Right atrium auricular region (tissue), 2 donors: Measurements from ENCODE around the gene PRUNE2. TPM values are rescaled to one million over a fixed set of nuclear protein-coding genes. Genes with fewer than 3 reads are reported as not detected.

ENCODE experiments used
- DNase-seq: peaks from one replicate; pipeline ENCODE4 v3.0.0-alpha.2; 2019; ENCODE audit warnings: low spot score
- H3K27ac ChIP-seq, 2 donors: fragments of 200-600 bp; sonication (generic); 1 replicate in 1 of 2; 2 replicates in 1 of 2; pipeline ENCODE4 v1.5.1; 2016 to 2019
- H3K27me3 ChIP-seq, 2 donors: fragments of 200-600 bp; sonication (generic); one replicate each; pipeline versions ENCODE4 v1.5.1 to v1.6.0; 2017 to 2019
- H3K36me3 ChIP-seq: fragments of 200-600 bp; sonication (generic); one replicate; pipeline ENCODE4 v1.5.1; 2016
- H3K4me1 ChIP-seq, 2 donors: fragments of 200-600 bp; sonication (generic); one replicate each; pipeline versions ENCODE4 v1.5.1 to v1.6.0; 2017 to 2019
- H3K4me3 ChIP-seq, 2 donors: fragments of 200-600 bp; sonication (generic); 1 replicate in 1 of 2; 2 replicates in 1 of 2; pipeline ENCODE4 v1.5.1; 2017 to 2019; ENCODE audit warnings: mild to moderate bottlenecking in 1 of 2, moderate library complexity in 1 of 2
- H3K9me3 ChIP-seq, 2 donors: fragments of 200-600 bp; sonication (generic); one replicate each; pipeline ENCODE4 v1.5.1; 2019
- total RNA-seq, 2 donors: library from RNA; depleted of rRNA; stranded (reverse); fragments of >200 nt; gene quantifications; one replicate each; pipeline ENCODE4 v1.1.0, GENCODE V29; 2016
- TF ChIP-seq, protein P1 (sequence below), 2 donors: fragments of 200-600 bp; sonication (generic); IDR thresholded peaks; one replicate each; pipeline ENCODE4 v1.5.1; 2019; ENCODE audit warnings: antibody characterized with exemption in 2 of 2

The PRUNE2 gene
- total RNA-seq, 2 donors from 2014 or later, result 15.4 to 28.5 TPM

DNA sequence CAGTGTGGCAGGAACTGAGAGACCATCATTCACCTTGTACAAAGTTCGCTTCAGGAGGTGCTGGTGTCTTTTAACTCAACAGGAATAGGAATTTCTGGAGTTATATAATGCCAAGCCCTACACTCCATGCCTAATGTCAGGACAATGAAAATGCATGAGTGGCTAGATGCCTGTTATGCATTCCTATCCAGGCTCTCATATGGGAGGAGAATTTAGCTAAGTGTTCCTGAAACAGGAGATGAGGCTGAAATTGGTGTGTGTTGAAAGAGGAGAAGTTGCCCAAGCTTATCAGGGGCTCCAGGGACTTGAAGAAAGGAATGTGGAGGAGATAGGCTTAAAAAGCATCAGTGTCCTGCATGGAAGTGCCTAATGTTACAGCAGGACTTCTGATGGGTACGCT is 26.8 kb upstream of the PRUNE2 start:
- no peaks in the 10 kb centered on the region for H3K4me1 ChIP-seq

DNA sequence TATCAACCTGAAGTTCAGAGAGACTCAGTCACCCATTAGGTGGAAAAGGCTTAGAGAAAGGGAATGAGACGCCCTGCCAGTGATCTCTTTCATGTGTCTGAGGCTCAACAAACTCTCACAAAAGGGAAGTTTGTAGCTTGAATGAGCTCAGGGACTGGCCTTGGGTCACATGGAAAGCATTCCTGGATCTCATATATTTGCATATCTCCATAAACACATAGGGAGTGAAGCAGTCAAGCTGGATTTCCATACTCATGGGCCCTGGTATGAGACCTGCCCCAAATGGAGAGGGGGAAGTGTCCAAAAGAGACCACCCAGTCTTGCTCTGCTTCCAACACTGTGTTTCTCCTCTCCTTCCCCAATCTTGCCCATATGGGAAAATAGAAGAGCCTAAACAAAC is 26.4 kb upstream of the PRUNE2 start:
- Histone ChIP-seq H3K9me3 (no peaks in the 10 kb centered on the region), H3K27me3 (no peaks in the 10 kb centered on the region), H3K36me3 (no peaks in the 10 kb centered on the region), H3K4me3 (no peak overlapping the region), H3K27ac (no peak overlapping the region), H3K4me1 (no peaks in the 10 kb centered on the region)
- TF ChIP-seq, protein P1, sequence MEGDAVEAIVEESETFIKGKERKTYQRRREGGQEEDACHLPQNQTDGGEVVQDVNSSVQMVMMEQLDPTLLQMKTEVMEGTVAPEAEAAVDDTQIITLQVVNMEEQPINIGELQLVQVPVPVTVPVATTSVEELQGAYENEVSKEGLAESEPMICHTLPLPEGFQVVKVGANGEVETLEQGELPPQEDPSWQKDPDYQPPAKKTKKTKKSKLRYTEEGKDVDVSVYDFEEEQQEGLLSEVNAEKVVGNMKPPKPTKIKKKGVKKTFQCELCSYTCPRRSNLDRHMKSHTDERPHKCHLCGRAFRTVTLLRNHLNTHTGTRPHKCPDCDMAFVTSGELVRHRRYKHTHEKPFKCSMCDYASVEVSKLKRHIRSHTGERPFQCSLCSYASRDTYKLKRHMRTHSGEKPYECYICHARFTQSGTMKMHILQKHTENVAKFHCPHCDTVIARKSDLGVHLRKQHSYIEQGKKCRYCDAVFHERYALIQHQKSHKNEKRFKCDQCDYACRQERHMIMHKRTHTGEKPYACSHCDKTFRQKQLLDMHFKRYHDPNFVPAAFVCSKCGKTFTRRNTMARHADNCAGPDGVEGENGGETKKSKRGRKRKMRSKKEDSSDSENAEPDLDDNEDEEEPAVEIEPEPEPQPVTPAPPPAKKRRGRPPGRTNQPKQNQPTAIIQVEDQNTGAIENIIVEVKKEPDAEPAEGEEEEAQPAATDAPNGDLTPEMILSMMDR (IDR thresholded peaks at IDR 0.05), result no peak
- no peak for DNase-seq

More for the DNA sequence above, 26.8 kb upstream of the PRUNE2 start:
- Histone ChIP-seq H3K27me3 (no peaks in the 10 kb centered on the region), H3K27ac (no peak overlapping the region), H3K9me3 (no peaks in the 10 kb centered on the region), H3K4me3 (no peak overlapping the region), H3K36me3 (no peaks in the 10 kb centered on the region)
- DNase-seq, result no peak
- TF ChIP-seq, protein P1 (IDR thresholded peaks at IDR 0.05), result no peak

DNA sequence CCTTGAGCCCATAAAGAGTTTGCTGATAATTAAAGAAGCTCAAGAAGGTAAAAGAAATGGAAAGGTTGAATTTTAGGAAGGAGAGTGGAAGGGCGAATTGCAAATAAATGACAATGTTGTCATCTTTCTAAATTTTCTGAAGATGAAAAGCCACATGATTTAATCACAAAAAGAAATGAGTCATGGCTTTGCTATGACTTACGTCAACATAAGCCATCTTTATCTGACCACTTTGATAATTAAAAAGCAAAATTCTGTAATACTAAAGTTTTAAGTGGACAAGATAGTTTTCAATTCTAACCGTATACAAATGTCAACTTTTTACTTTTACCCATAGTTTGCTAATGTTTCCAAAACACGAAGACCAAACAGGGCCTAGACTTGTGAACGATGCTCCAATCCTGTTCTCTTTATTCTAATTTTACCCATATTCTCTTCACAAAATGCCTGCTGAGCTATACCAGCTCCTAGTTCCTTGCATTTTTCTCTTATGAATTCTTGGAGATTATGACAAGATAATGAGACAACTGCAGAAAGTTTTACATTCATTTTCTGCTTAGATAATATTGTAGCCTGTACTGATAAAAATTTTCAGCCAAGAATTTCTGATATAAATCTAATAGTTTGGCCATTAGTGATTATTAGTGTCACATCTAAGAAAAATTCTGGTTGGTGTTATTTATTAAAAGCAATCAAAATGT is 21.8 kb upstream of the PRUNE2 start:
- Histone ChIP-seq H3K27me3 (no peaks in the 10 kb centered on the region), H3K36me3 (no peaks in the 10 kb centered on the region), H3K4me1 (no peaks in the 10 kb centered on the region), H3K27ac (no peak overlapping the region), H3K4me3 (no peak overlapping the region), H3K9me3 (peaks cover 0 to 9% of the 10 kb centered on the region in 2 donors)
- TF ChIP-seq, protein P1 (IDR thresholded peaks at IDR 0.05), result no peak
- DNase-seq, result no peak

DNA sequence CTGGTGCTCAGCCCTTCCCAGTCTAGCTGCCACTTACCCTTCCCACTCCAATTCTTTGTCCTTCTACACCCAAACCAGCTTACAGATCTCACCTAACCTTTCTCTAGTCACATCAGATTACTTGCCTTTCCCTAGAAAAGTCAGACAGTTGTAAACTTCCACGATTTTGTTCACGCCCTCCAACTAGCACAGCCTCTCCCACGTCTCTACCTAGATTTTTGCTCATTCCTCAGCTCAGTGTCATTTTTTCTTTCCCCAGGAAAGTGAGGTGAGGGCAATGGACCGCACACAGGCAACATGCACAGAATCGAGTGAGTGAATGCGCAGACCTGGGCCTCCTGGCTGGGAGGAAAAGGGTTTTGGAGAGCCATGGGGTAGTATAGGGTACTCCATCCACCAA is 20.9 kb upstream of the PRUNE2 start:
- H3K4me1 ChIP-seq, result no peaks in the 10 kb centered on the region
- peaks cover 0 to 9% of the 10 kb centered on the region in 2 donors for H3K9me3 ChIP-seq
- H3K4me3 ChIP-seq, result no peak overlapping the region
- DNase-seq, result no peak
- no peaks in the 10 kb centered on the region for H3K36me3 ChIP-seq
- no peaks in the 10 kb centered on the region for H3K27me3 ChIP-seq
- no peak overlapping the region for H3K27ac ChIP-seq
- TF ChIP-seq, protein P1 (IDR thresholded peaks at IDR 0.05), result no peak

DNA sequence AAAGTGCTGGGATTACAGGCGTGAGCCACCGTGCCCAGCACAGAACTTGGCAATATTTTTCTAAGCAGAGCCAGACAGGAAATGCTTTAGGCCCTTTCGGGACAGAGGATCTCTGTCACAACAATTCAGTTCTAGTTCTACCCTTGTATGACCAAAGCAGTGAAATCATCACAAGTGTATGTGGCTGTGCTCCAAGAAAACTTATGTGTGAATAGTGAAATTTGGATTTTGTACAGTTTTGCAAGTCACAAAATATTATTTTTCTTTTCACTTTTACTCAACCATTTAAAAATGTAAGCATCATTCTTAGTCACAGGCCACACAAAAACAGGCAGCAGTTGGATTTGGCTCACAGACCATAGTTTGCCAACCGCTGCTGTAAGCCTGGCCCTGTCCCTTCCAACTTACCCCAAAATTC is 20.4 kb upstream of the PRUNE2 start:
- DNase-seq, result no peak
- TF ChIP-seq, protein P1 (IDR thresholded peaks at IDR 0.05), result no peak
- Histone ChIP-seq H3K4me1 (no peaks in the 10 kb centered on the region), H3K36me3 (no peaks in the 10 kb centered on the region), H3K27me3 (no peaks in the 10 kb centered on the region), H3K9me3 (peaks cover 0 to 9% of the 10 kb centered on the region in 2 donors), H3K4me3 (no peak overlapping the region), H3K27ac (no peak overlapping the region)

DNA sequence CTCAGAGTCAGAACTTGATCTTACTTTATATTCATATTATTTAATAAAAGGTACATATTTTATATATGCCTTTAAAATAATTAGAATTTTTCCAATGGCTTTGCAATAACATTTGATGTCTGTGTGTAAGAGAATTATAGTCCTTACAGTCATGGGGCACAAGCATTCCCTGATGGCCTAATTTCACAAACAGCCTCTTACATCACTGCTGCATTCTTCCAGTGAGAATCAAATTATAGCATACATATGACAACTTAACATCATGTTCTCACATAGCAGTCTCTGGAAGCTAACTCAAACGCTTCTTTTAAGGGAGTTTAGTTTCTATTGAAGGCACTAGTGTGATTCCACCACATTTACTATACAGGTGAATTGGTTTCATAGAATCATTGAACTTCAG is 15.3 kb upstream of the PRUNE2 start:
- peaks cover 0 to 9% of the 10 kb centered on the region in 2 donors for H3K9me3 ChIP-seq
- no peak overlapping the region for H3K27ac ChIP-seq
- no peaks in the 10 kb centered on the region for H3K36me3 ChIP-seq
- no peaks in the 10 kb centered on the region for H3K4me1 ChIP-seq
- no peaks in the 10 kb centered on the region for H3K27me3 ChIP-seq
- no peak overlapping the region for H3K4me3 ChIP-seq
- DNase-seq, result no peak
- TF ChIP-seq, protein P1 (IDR thresholded peaks at IDR 0.05), result no peak
